DND-41 (cell line): ENCODE data around the gene DPYD.
"Not testable (repeated sequence)": the region's sequence is repeated elsewhere in the genome, so short reads cannot be mapped to it uniquely, and the experiment has no call there.

Source experiments
- ATAC-seq: fragments of 200-7000 bp; cut with Tn5 transposase; 3 replicates; pipeline ENCODE4 v1.9.1; 2021; ENCODE audit warnings: low read depth; ENCODE audit not compliant: insufficient read depth
- DNase-seq: peaks from one replicate; pipeline ENCODE4 v3.0.0-alpha.2; 2020
- H2AFZ ChIP-seq: 2 replicates; pipeline ENCODE4 v1.6.0; 2012; ENCODE audit warnings: low read depth, low read length
- H3K27ac ChIP-seq: 2 replicates; pipeline ENCODE4 v1.5.1; 2012; ENCODE audit warnings: low read length, inconsistent platforms
- H3K27me3 ChIP-seq: fragments of 200-600 bp; sonication (generic); 2 replicates; pipeline ENCODE4 v1.6.0; 2012; ENCODE audit warnings: low read length, mild to moderate bottlenecking, inconsistent platforms; ENCODE audit not compliant: insufficient read depth, poor library complexity
- H3K36me3 ChIP-seq: 2 replicates; pipeline ENCODE4 v1.5.1; 2012; ENCODE audit warnings: low read length, inconsistent platforms; ENCODE audit not compliant: insufficient read depth
- H3K4me1 ChIP-seq: 2 replicates; pipeline ENCODE4 v1.5.1; 2012; ENCODE audit warnings: mild to moderate bottlenecking, low read length; ENCODE audit not compliant: insufficient read depth
- H3K4me2 ChIP-seq: 2 replicates; pipeline ENCODE4 v1.6.0; 2012; ENCODE audit warnings: mild to moderate bottlenecking, moderate library complexity, low read length, inconsistent platforms; ENCODE audit not compliant: insufficient read depth
- H3K4me3 ChIP-seq, 2 experiments: fragments of 200-600 bp in 1 of 2; shearing (Covaris generic) in 1 of 2; 2 replicates each; pipeline ENCODE4 v1.5.1; 2012 to 2016; ENCODE audit warnings: inconsistent platforms in 2 of 2, low read length in 2 of 2, mild to moderate bottlenecking in 2 of 2, low read depth in 1 of 2, moderate library complexity in 1 of 2
- H3K79me2 ChIP-seq: 2 replicates; pipeline ENCODE4 v1.6.0; 2012; ENCODE audit warnings: low read length, inconsistent platforms; ENCODE audit not compliant: insufficient read depth
- H3K9ac ChIP-seq: 2 replicates; pipeline ENCODE4 v1.6.0; 2012; ENCODE audit warnings: low read depth, mild to moderate bottlenecking, inconsistent platforms, low read length, moderate library complexity
- H3K9me3 ChIP-seq: 2 replicates; pipeline ENCODE4 v1.5.1; 2012; ENCODE audit warnings: low read length, moderate library complexity, mild to moderate bottlenecking, inconsistent platforms; ENCODE audit not compliant: insufficient read depth, severe bottlenecking
- H4K20me1 ChIP-seq: 2 replicates; pipeline ENCODE4 v1.6.0; 2012; ENCODE audit warnings: low read length; ENCODE audit not compliant: insufficient read depth
- EZH2 ChIP-seq: IDR thresholded peaks from 3 replicates; pipeline ENCODE4 v1.6.1; 2012; ENCODE audit warnings: borderline replicate concordance, low read depth, mild to moderate bottlenecking, moderate library complexity, low read length, inconsistent platforms; ENCODE audit not compliant: severe bottlenecking
- TF ChIP-seq, protein P1 (sequence below): IDR thresholded peaks from 2 replicates; pipeline ENCODE4 v1.5.1; 2012; ENCODE audit warnings: borderline replicate concordance, low read length, moderate library complexity, mild to moderate bottlenecking; ENCODE audit not compliant: poor library complexity, severe bottlenecking; ENCODE audit errors: extremely low read depth

DPYD gene

DNA sequence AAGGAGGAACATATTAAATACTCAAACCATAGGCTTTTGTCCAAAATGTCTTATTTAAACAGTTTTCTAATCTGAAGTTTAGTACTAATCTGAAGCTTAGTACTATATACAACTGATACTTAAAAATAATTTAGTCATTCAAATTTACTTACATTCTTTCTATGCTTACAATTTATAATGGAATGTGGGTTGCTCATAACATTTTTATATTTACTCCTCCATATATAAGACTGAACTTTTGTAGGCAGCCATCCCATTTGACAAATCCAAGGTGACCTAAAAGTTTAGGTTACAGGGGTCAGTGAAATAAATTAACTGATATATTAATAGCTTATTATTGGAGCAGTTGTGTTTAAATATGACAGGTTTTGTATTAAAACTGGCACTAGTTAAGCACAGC lies 570.6 kb downstream of the DPYD start:
- H4K20me1 ChIP-seq: no peaks in the 10 kb centered on the region
- TF ChIP-seq, protein P1, sequence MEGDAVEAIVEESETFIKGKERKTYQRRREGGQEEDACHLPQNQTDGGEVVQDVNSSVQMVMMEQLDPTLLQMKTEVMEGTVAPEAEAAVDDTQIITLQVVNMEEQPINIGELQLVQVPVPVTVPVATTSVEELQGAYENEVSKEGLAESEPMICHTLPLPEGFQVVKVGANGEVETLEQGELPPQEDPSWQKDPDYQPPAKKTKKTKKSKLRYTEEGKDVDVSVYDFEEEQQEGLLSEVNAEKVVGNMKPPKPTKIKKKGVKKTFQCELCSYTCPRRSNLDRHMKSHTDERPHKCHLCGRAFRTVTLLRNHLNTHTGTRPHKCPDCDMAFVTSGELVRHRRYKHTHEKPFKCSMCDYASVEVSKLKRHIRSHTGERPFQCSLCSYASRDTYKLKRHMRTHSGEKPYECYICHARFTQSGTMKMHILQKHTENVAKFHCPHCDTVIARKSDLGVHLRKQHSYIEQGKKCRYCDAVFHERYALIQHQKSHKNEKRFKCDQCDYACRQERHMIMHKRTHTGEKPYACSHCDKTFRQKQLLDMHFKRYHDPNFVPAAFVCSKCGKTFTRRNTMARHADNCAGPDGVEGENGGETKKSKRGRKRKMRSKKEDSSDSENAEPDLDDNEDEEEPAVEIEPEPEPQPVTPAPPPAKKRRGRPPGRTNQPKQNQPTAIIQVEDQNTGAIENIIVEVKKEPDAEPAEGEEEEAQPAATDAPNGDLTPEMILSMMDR: no peak
- TF ChIP-seq EZH2: no peak
- H3K36me3 ChIP-seq: no peaks in the 10 kb centered on the region
- H3K9ac ChIP-seq: no peak overlapping the region
- no peaks in the 10 kb centered on the region for H3K79me2 ChIP-seq
- H2AFZ ChIP-seq: no peak overlapping the region
- H3K4me3 ChIP-seq: no peak overlapping the region
- no peaks in the 10 kb centered on the region for H3K27me3 ChIP-seq
- DNase-seq: no peak
- no peaks in the 10 kb centered on the region for H3K9me3 ChIP-seq
- no peak for ATAC-seq
- H3K27ac ChIP-seq: no peak overlapping the region
- no peak overlapping the region for H3K4me2 ChIP-seq
- no peaks in the 10 kb centered on the region for H3K4me1 ChIP-seq

DNA sequence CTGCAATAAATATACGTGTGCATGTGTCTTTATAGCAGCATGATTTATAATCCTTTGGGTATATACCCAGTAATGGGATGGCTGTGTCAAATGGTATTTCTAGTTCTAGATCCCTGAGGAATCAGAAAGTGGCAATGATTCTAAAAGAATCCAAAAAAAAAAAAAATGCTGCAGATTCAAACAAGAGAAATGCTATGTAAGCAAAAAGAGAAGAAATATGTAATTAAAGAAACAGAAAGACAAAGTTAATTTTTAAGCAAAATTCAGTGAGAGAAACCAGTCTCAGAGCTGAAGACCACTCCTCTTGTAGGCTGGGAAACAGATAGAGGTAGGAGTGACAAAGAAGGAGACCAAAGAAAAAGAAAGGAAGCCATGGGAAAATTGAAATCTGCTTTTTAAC lies 571.0 kb downstream of the DPYD start:
- H3K9ac ChIP-seq, H4K20me1 ChIP-seq, H2AFZ ChIP-seq, H3K79me2 ChIP-seq, H3K27me3 ChIP-seq, H3K27ac ChIP-seq, DNase-seq, H3K4me3 ChIP-seq, H3K4me1 ChIP-seq, H3K4me2 ChIP-seq, H3K9me3 ChIP-seq, ATAC-seq, H3K36me3 ChIP-seq: not testable (repeated sequence)

DNA sequence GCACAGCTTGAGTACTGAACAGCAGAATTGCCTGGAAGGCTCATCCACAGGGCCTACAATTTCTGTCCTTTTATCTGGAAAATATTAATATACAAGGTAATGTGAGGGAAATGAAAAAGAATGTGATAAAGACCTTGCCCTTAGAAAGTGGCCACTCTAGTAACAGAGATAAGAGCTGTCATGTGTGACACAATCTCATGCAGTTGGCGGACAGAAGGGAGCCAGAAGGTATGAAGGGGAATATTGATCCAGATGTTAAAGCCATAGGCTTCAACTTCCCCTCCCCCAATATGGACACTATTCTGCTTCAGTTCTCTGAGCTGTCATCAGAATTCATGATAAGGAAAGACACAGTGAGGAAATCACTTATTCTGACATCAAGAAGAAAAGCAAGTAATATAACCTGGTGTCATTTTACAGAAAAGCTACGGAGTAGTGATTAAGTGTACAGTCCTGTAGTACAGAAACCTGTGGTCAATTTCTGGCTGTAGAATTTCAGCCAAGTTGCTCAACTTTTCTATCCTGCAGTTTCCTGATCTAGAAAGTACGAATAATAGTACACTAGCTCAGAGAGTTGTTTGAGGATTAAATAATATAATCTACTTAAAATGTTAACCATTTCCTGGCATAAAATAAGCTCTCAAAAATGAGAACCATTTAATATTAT lies 572.1 kb downstream of the DPYD start:
- DNase-seq (no peak), ATAC-seq (no peak)
- Histone ChIP-seq H3K4me1 (no peaks in the 10 kb centered on the region), H3K9me3 (no peaks in the 10 kb centered on the region), H3K36me3 (no peaks in the 10 kb centered on the region), H4K20me1 (no peaks in the 10 kb centered on the region), H3K4me2 (no peak overlapping the region), H3K27ac (no peak overlapping the region), H3K4me3 (no peak overlapping the region), H2AFZ (no peak overlapping the region), H3K27me3 (no peaks in the 10 kb centered on the region), H3K79me2 (no peaks in the 10 kb centered on the region), H3K9ac (no peak overlapping the region)
- no peak for TF ChIP-seq EZH2
- TF ChIP-seq, protein P1: no peak

DNA sequence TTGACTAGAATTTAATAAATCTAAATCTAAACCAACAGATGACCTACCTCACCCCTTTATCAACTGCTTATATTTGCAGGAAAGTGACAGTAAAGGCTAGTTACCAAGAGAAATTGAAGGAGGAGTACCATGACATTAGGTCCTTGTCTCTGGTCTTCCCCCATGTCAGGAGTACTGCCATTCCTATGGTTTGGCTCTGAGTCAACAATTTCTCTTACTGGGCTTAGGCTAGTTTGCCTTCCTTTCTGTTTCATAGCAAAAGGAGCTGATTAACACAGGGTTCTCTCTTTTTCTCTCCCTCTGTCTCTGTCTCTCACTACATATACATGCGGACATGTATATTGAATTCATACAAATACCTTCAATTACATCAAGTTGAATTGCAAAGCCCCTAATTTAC lies 579.9 kb downstream of the DPYD start:
- Histone ChIP-seq H3K27me3 (no peaks in the 10 kb centered on the region), H3K9me3 (no peaks in the 10 kb centered on the region), H4K20me1 (no peaks in the 10 kb centered on the region), H3K36me3 (no peaks in the 10 kb centered on the region), H3K79me2 (no peaks in the 10 kb centered on the region), H3K4me2 (no peak overlapping the region), H3K9ac (no peak overlapping the region), H2AFZ (no peak overlapping the region), H3K4me3 (no peak overlapping the region), H3K27ac (no peak overlapping the region), H3K4me1 (no peaks in the 10 kb centered on the region)
- no peak for DNase-seq
- no peak for ATAC-seq
- TF ChIP-seq EZH2: no peak
- TF ChIP-seq, protein P1: no peak
